ENCODE measurements around the gene CYP27A1. TPM values are rescaled to one million over a fixed set of nuclear protein-coding genes. Genes with fewer than 3 reads are reported as not detected.
A peak's percentile ranks its signal among the peaks of the same experiment; 100 is the strongest.

CYP27A1 gene
- total and polyA plus RNA-seq, 4 donors: 10.3 to 49.0 (median 15.3) TPM

GRCh38 chr2:218859988-218860831 is 78.3 kb downstream of the CYP27A1 start:
- no peaks in the 10 kb centered on the region for H3K9me3 ChIP-seq (ENCODE audit: control insufficient read depth, insufficient read depth, low read length)
- no peak for DNase-seq (ENCODE audit: low read depth in 4 of 6, low spot score in 6 of 6)
- H3K4me3 ChIP-seq (ENCODE audit: low read depth, low read length): peak overlapping the region; percentile 37
- peaks cover 36% of the 10 kb centered on the region for H3K4me1 ChIP-seq (ENCODE audit: control insufficient read depth, insufficient read depth, low read length)
- peaks cover 75% of the 10 kb centered on the region for H3K27me3 ChIP-seq (ENCODE audit: control insufficient read depth, insufficient read depth, low read length)
- 1% methylated on average over 39 of the region's 47 CpGs for WGBS (ENCODE audit: insufficient coverage)
- no peaks in the 10 kb centered on the region for H3K36me3 ChIP-seq (ENCODE audit: control insufficient read depth, insufficient read depth, low read length)
- no peak overlapping the region for H3K27ac ChIP-seq (ENCODE audit: low read depth, low read length)

GRCh38 chr2:218860950-218861381 is 79.0 kb downstream of the CYP27A1 start:
- Histone ChIP-seq H3K4me1 (ENCODE audit: control insufficient read depth, insufficient read depth, low read length) (peaks cover 40% of the 10 kb centered on the region), H3K4me3 (ENCODE audit: low read depth, low read length) (peak overlapping the region; percentile 37), H3K36me3 (ENCODE audit: control insufficient read depth, insufficient read depth, low read length) (no peaks in the 10 kb centered on the region), H3K27ac (ENCODE audit: low read depth, low read length) (no peak overlapping the region), H3K9me3 (ENCODE audit: control insufficient read depth, insufficient read depth, low read length) (no peaks in the 10 kb centered on the region), H3K27me3 (ENCODE audit: control insufficient read depth, insufficient read depth, low read length) (peaks cover 67% of the 10 kb centered on the region)
- DNase-seq (ENCODE audit: low read depth in 4 of 6, low spot score in 6 of 6): peak in 5 of 6 donors; percentile 59 to 96 (median 73)
- WGBS (ENCODE audit: insufficient coverage): 0% methylated on average over 17 of the region's 21 CpGs

- H3K27ac ChIP-seq (ENCODE audit: low read depth, low read length): no peak overlapping the region
- H3K27me3 ChIP-seq (ENCODE audit: control insufficient read depth, insufficient read depth, low read length): peaks cover 65% of the 10 kb centered on the region
- no peaks in the 10 kb centered on the region for H3K36me3 ChIP-seq (ENCODE audit: control insufficient read depth, insufficient read depth, low read length)
- H3K9me3 ChIP-seq (ENCODE audit: control insufficient read depth, insufficient read depth, low read length): no peaks in the 10 kb centered on the region
- peaks cover 40% of the 10 kb centered on the region for H3K4me1 ChIP-seq (ENCODE audit: control insufficient read depth, insufficient read depth, low read length)
- 37% methylated on average over 3 of the region's 7 CpGs for WGBS (ENCODE audit: insufficient coverage)
- H3K4me3 ChIP-seq (ENCODE audit: low read depth, low read length): no peak overlapping the region
- no peak for DNase-seq (ENCODE audit: low read depth in 4 of 6, low spot score in 6 of 6)
Observed at GRCh38 chr2:218861645-218862318, 79.8 kb downstream of the CYP27A1 start.

- Histone ChIP-seq H3K4me1 (ENCODE audit: control insufficient read depth, insufficient read depth, low read length) (peaks cover 33% of the 10 kb centered on the region), H3K9me3 (ENCODE audit: control insufficient read depth, insufficient read depth, low read length) (no peaks in the 10 kb centered on the region), H3K27ac (ENCODE audit: low read depth, low read length) (no peak overlapping the region), H3K4me3 (ENCODE audit: low read depth, low read length) (no peak overlapping the region), H3K27me3 (ENCODE audit: control insufficient read depth, insufficient read depth, low read length) (peaks cover 63% of the 10 kb centered on the region), H3K36me3 (ENCODE audit: control insufficient read depth, insufficient read depth, low read length) (no peaks in the 10 kb centered on the region)
- 85% methylated on average over 3 of the region's 3 CpGs for WGBS (ENCODE audit: insufficient coverage)
- no peak for DNase-seq (ENCODE audit: low read depth in 4 of 6, low spot score in 6 of 6)
Observed at GRCh38 chr2:218863021-218863520, 81.1 kb downstream of the CYP27A1 start.

Other genes starting within 250 kb of the CYP27A1 start
- 10 to 100 TPM; 16.5 to 29.7 TPM for gene USP37, start 213.8 kb upstream of the CYP27A1 start, total RNA-seq
- 10 to 100 TPM in 1 of 2 donors, 1 to 10 TPM in 1; 8.7 to 10.4 TPM for gene USP37, start 213.8 kb upstream of the CYP27A1 start, polyA plus RNA-seq (ENCODE audit: insufficient read length in 2 of 2)
- gene CNOT9, start 213.3 kb upstream of the CYP27A1 start, total RNA-seq: 10 to 100 TPM; 37.9 to 47.0 TPM
- gene CNOT9, start 213.3 kb upstream of the CYP27A1 start, polyA plus RNA-seq (ENCODE audit: insufficient read length in 2 of 2): 10 to 100 TPM; 54.1 to 54.3 TPM
- gene PLCD4, start 174.2 kb upstream of the CYP27A1 start, total RNA-seq: 1 to 10 TPM; 8.3 to 9.0 TPM
- 10 to 100 TPM in 1 of 2 donors, 1 to 10 TPM in 1; 7.0 to 12.8 TPM for gene PLCD4, start 174.2 kb upstream of the CYP27A1 start, polyA plus RNA-seq (ENCODE audit: insufficient read length in 2 of 2)
- gene ZNF142, start 122.5 kb upstream of the CYP27A1 start, total RNA-seq: 10 to 100 TPM; 10.8 to 13.2 TPM
- 10 to 100 TPM; 25.1 to 25.8 TPM for gene ZNF142, start 122.5 kb upstream of the CYP27A1 start, polyA plus RNA-seq (ENCODE audit: insufficient read length in 2 of 2)
- 10 to 100 TPM; 25.0 to 42.9 TPM for gene BCS1L, start 122.5 kb upstream of the CYP27A1 start, total RNA-seq
- gene BCS1L, start 122.5 kb upstream of the CYP27A1 start, polyA plus RNA-seq (ENCODE audit: insufficient read length in 2 of 2): 10 to 100 TPM; 56.8 to 64.2 TPM
- 10 to 100 TPM; 28.3 to 41.8 TPM for gene RNF25, start 110.1 kb upstream of the CYP27A1 start, total RNA-seq
- 10 to 100 TPM; 57.6 to 61.5 TPM for gene RNF25, start 110.1 kb upstream of the CYP27A1 start, polyA plus RNA-seq (ENCODE audit: insufficient read length in 2 of 2)
- 10 to 100 TPM; 24.9 to 61.3 TPM for gene STK36, start 110.1 kb upstream of the CYP27A1 start, total RNA-seq
- 10 to 100 TPM; 62.2 to 89.1 TPM for gene STK36, start 110.1 kb upstream of the CYP27A1 start, polyA plus RNA-seq (ENCODE audit: insufficient read length in 2 of 2)
- gene TTLL4, start 71.3 kb upstream of the CYP27A1 start, total RNA-seq: 10 to 100 TPM; 14.2 to 29.8 TPM
- 10 to 100 TPM; 29.0 to 37.4 TPM for gene TTLL4, start 71.3 kb upstream of the CYP27A1 start, polyA plus RNA-seq (ENCODE audit: insufficient read length in 2 of 2)
- gene PRKAG3, start 49.7 kb downstream of the CYP27A1 start, total RNA-seq: under 1 TPM in 1 of 2 donors, not detected in 1; 0.06 TPM
- gene PRKAG3, start 49.7 kb downstream of the CYP27A1 start, polyA plus RNA-seq (ENCODE audit: insufficient read length in 2 of 2): under 1 TPM in 1 of 2 donors, not detected in 1; 0.23 TPM
- 1 to 10 TPM; 1.6 to 6.5 TPM for gene WNT6, start 77.7 kb downstream of the CYP27A1 start, total RNA-seq
- 1 to 10 TPM; 1.7 to 9.7 TPM for gene WNT6, start 77.7 kb downstream of the CYP27A1 start, polyA plus RNA-seq (ENCODE audit: insufficient read length in 2 of 2)
- gene WNT10A, start 98.7 kb downstream of the CYP27A1 start, total RNA-seq: under 1 TPM in 1 of 2 donors, not detected in 1; 0.17 TPM
- gene WNT10A, start 98.7 kb downstream of the CYP27A1 start, polyA plus RNA-seq (ENCODE audit: insufficient read length in 2 of 2): under 1 TPM; 0.29 to 0.35 TPM
- 1 to 10 TPM; 2.9 to 7.2 TPM for gene CDK5R2, start 177.5 kb downstream of the CYP27A1 start, total RNA-seq
- 10 to 100 TPM; 62.5 to 66.1 TPM for gene CDK5R2, start 177.5 kb downstream of the CYP27A1 start, polyA plus RNA-seq (ENCODE audit: insufficient read length in 2 of 2)
- not detected for gene FEV, start 203.0 kb downstream of the CYP27A1 start, total RNA-seq
- gene FEV, start 203.0 kb downstream of the CYP27A1 start, polyA plus RNA-seq (ENCODE audit: insufficient read length in 2 of 2): under 1 TPM; 0.11 to 0.14 TPM
- gene CRYBA2, start 211.3 kb downstream of the CYP27A1 start, total RNA-seq: not detected
- gene CRYBA2, start 211.3 kb downstream of the CYP27A1 start, polyA plus RNA-seq (ENCODE audit: insufficient read length in 2 of 2): under 1 TPM; 0.63 to 0.76 TPM